WTC11 (cell line): ENCODE data around the gene B3GAT3. TPM values are rescaled to one million over a fixed set of nuclear protein-coding genes. Genes with fewer than 3 reads are reported as not detected.

ENCODE experiments used
- ATAC-seq: fragments of 200-7000 bp; cut with Tn5 transposase; 2 replicates; pipeline ENCODE4 v1.10.0; 2021; ENCODE audit warnings: mild to moderate bottlenecking, moderate library complexity
- CTCF ChIA-PET: fragments of 300-600 bp; sonication (Branson Sonifier 250); formaldehyde crosslinking; loops from one replicate; lab custom pipeline; 2021; ENCODE audit warnings: antibody characterized with exemption; lab: Charles Lee
- POLR2A ChIA-PET: fragments of 350-600 bp; sonication (Branson Sonifier 250); formaldehyde crosslinking; loops from one replicate; lab custom pipeline; 2021; ENCODE audit warnings: antibody characterized with exemption; lab: Charles Lee
- DNase-seq: peaks from one replicate; pipeline ENCODE4 v3.0.0; 2021; ENCODE audit warnings: low spot score
- H3K27ac Mint-ChIP-seq: 2 replicates; pipeline ENCODE4 v1.8.0; 2021; ENCODE audit warnings: mixed read lengths
- H3K27me3 Mint-ChIP-seq: 2 replicates; pipeline ENCODE4 v1.8.0; 2021; ENCODE audit warnings: low read depth, mild to moderate bottlenecking, moderate library complexity, mixed read lengths
- H3K36me3 Mint-ChIP-seq: 2 replicates; pipeline ENCODE4 v1.8.0; 2021; ENCODE audit warnings: mixed read lengths
- H3K4me1 Mint-ChIP-seq: 2 replicates; pipeline ENCODE4 v1.8.0; 2022; ENCODE audit warnings: mixed read lengths
- H3K4me3 Mint-ChIP-seq: 2 replicates; pipeline ENCODE4 v1.8.0; 2021; ENCODE audit warnings: mild to moderate bottlenecking, moderate library complexity, mixed read lengths
- H3K9me3 Mint-ChIP-seq: 2 replicates; pipeline ENCODE4 v1.8.0; 2021; ENCODE audit warnings: mixed read lengths
- ATF6 ChIP-seq: sonication (generic); formaldehyde crosslinking; IDR thresholded peaks from 2 replicates; pipeline ENCODE4 v1.8.1; 2023; ENCODE audit warnings: mild to moderate bottlenecking, missing genetic modification reagents
- CTCF ChIP-seq: fragments of 200-600 bp; IDR thresholded peaks from 2 replicates; pipeline ENCODE4 v1.8.0; 2022; ENCODE audit warnings: antibody characterized with exemption
- ELF4 ChIP-seq: sonication (generic); formaldehyde crosslinking; IDR thresholded peaks from 2 replicates; pipeline ENCODE4 v1.8.1; 2022; ENCODE audit warnings: low read depth, mild to moderate bottlenecking, moderate library complexity, missing genetic modification reagents
- ETV6 ChIP-seq: sonication (generic); formaldehyde crosslinking; IDR thresholded peaks from 2 replicates; pipeline ENCODE4 v1.8.1; 2022; ENCODE audit warnings: mild to moderate bottlenecking, missing genetic modification reagents
- FOXJ3 ChIP-seq: sonication (generic); formaldehyde crosslinking; IDR thresholded peaks from 2 replicates; pipeline ENCODE4 v1.9.0; 2021; ENCODE audit warnings: missing genetic modification reagents, mild to moderate bottlenecking, borderline replicate concordance
- FOXK1 ChIP-seq: sonication (generic); formaldehyde crosslinking; IDR thresholded peaks from 2 replicates; pipeline ENCODE4 v1.8.0; 2022; ENCODE audit warnings: mild to moderate bottlenecking, moderate library complexity, missing genetic modification reagents
- FOXP1 ChIP-seq: sonication (generic); formaldehyde crosslinking; IDR thresholded peaks from 2 replicates; pipeline ENCODE4 v1.8.0; 2022; ENCODE audit warnings: missing genetic modification reagents, mild to moderate bottlenecking, moderate library complexity, borderline replicate concordance
- HMGA2 ChIP-seq: fragments of 250-450 bp; sonication (Bioruptor Pico); IDR thresholded peaks from 2 replicates; pipeline ENCODE4 v1.4.0; 2021; ENCODE audit warnings: mild to moderate bottlenecking, moderate library complexity
- MYBL2 ChIP-seq: sonication (generic); formaldehyde crosslinking; IDR thresholded peaks from 2 replicates; pipeline ENCODE4 v1.8.1; 2023; ENCODE audit warnings: mild to moderate bottlenecking, moderate library complexity, missing genetic modification reagents
- NFYB ChIP-seq: sonication (generic); formaldehyde crosslinking; conservative IDR thresholded peaks from 2 replicates; pipeline ENCODE4 v1.8.0; 2022; ENCODE audit warnings: low read depth, missing genetic modification reagents
- SP1 ChIP-seq: sonication (generic); formaldehyde crosslinking; conservative IDR thresholded peaks from 2 replicates; pipeline ENCODE4 v1.8.1; 2022; ENCODE audit warnings: missing genetic modification reagents
- STAT6 ChIP-seq: sonication (generic); formaldehyde crosslinking; conservative IDR thresholded peaks from 2 replicates; pipeline ENCODE4 v1.8.1; 2023; ENCODE audit warnings: mild to moderate bottlenecking, low read depth, missing genetic modification reagents, moderate library complexity
- TCF7 ChIP-seq: sonication (generic); formaldehyde crosslinking; IDR thresholded peaks from 2 replicates; pipeline ENCODE4 v1.8.0; 2022; ENCODE audit warnings: mild to moderate bottlenecking, low read depth, missing genetic modification reagents, moderate library complexity
- ZBTB43 ChIP-seq: sonication (generic); formaldehyde crosslinking; IDR thresholded peaks from 2 replicates; pipeline ENCODE4 v1.8.1; 2023; ENCODE audit warnings: mild to moderate bottlenecking, missing genetic modification reagents
- ZNF532 ChIP-seq: fragments of 250-450 bp; sonication (Bioruptor Pico); IDR thresholded peaks from 2 replicates; pipeline ENCODE4 v1.9.0; 2021; ENCODE audit warnings: mild to moderate bottlenecking, borderline replicate concordance
- total RNA-seq: library from RNA; stranded (reverse); gene quantifications from 3 replicates; pipeline ENCODE4 v1.2.3, GENCODE V29; 2021

Gene B3GAT3
- total RNA-seq, 1 experiment from 2014 or later = 43.9 TPM

GRCh38 chr11:62599069-62599696 lies 22.6 kb downstream of the B3GAT3 start:
- Mint-ChIP-seq H3K4me3 (peak overlapping the region; percentile 69), H3K9me3 (no peaks in the 10 kb centered on the region), H3K27me3 (peaks cover 19% of the 10 kb centered on the region), H3K27ac (peak overlapping the region; percentile 34; the same call in 1 of the 2 replicates), H3K4me1 (peaks cover 32% of the 10 kb centered on the region), H3K36me3 (peaks cover 58% of the 10 kb centered on the region)
- no peak for TF ChIP-seq MYBL2 (CRISPR knock-in tag)
- TF ChIP-seq SP1 (CRISPR knock-in tag) = peak; percentile 72
- TF ChIP-seq ETV6 (CRISPR knock-in tag) = 0 out of 2 replicates have a peak, but pooled peaks have one; percentile 13
- TF ChIP-seq TCF7 (CRISPR knock-in tag) = no peak
- no peak for TF ChIP-seq FOXP1
- peak; percentile 44 for TF ChIP-seq NFYB (CRISPR knock-in tag)
- TF ChIP-seq ELF4 (CRISPR knock-in tag) = no peak
- no peak for TF ChIP-seq ZBTB43 (CRISPR knock-in tag)
- TF ChIP-seq FOXK1 = peak; percentile 34; the same call in 1 of the 2 replicates
- peak; percentile 94 for DNase-seq
- POLR2A ChIA-PET = interaction anchor here (0.6 to 3.1 kb wide), 4 partner anchors 7 to 108 kb away, joined by 3 to 53 read pairs (median 6); partner anchors contain the start of genes C11orf98, CSKMT, GNG3 and TUT1
- ATAC-seq = peak; percentile 60
- CTCF ChIA-PET = interaction anchor here (0.6 to 1.3 kb wide), 4 partner anchors 8 to 174 kb away, joined by 3 to 7 read pairs (median 4); partner anchors contain the start of gene EML3

- CTCF ChIA-PET = no interaction called here
- Mint-ChIP-seq H3K27ac (no peak overlapping the region), H3K4me1 (peaks cover 32% of the 10 kb centered on the region), H3K36me3 (peaks cover 61% of the 10 kb centered on the region), H3K4me3 (no peak overlapping the region), H3K27me3 (no peaks in the 10 kb centered on the region; the same call in 1 of the 2 replicates), H3K9me3 (no peaks in the 10 kb centered on the region)
- no peak for ATAC-seq
- POLR2A ChIA-PET = no interaction called here
- DNase-seq = no peak
- TF ChIP-seq FOXJ3 (no peak), CTCF (no peak), HMGA2 (CRISPR knock-in tag) (no peak), ZNF532 (CRISPR knock-in tag) (no peak), STAT6 (no peak), ATF6 (CRISPR knock-in tag) (no peak)
These were observed 26.7 kb downstream of the B3GAT3 start for GRCh38 chr11:62595124-62595523.
